Liver (tissue), 9 donors: ENCODE results near the gene DUSP14. TPM values are rescaled to one million over a fixed set of nuclear protein-coding genes. Genes with fewer than 3 reads are reported as not detected.

Experiments used
- DNase-seq: peaks from one replicate; pipeline ENCODE4 v3.0.0-alpha.2; 2017; ENCODE audit warnings: low spot score
- H3K27ac ChIP-seq, 2 donors: one replicate each; pipeline ENCODE4 v1.7.0; 2013; ENCODE audit warnings: inconsistent platforms in 2 of 2, low read length in 2 of 2, control low read depth in 1 of 2, low read depth in 1 of 2, mild to moderate bottlenecking in 1 of 2
- H3K27me3 ChIP-seq, 4 donors: one replicate each; pipeline versions ENCODE4 v1.6.1 to v1.7.0; 2013; ENCODE audit warnings: low read length in 3 of 4, inconsistent platforms in 1 of 4, mild to moderate bottlenecking in 1 of 4, moderate library complexity in 1 of 4; ENCODE audit not compliant: control insufficient read depth in 4 of 4, insufficient read depth in 4 of 4
- H3K36me3 ChIP-seq, 4 donors: one replicate each; pipeline versions ENCODE4 v1.6.1 to v1.7.0; 2013; ENCODE audit warnings: low read length in 3 of 4, mild to moderate bottlenecking in 3 of 4, low read depth in 1 of 4, moderate library complexity in 1 of 4; ENCODE audit not compliant: control insufficient read depth in 4 of 4, insufficient read depth in 3 of 4
- H3K4me1 ChIP-seq, 4 donors: one replicate each; pipeline versions ENCODE4 v1.6.1 to v1.7.0; 2013; ENCODE audit warnings: low read length in 3 of 4, mild to moderate bottlenecking in 3 of 4, moderate library complexity in 1 of 4; ENCODE audit not compliant: control insufficient read depth in 4 of 4, insufficient read depth in 4 of 4
- H3K4me3 ChIP-seq, 3 donors: one replicate each; pipeline versions ENCODE4 v1.6.1 to v1.7.0; 2013; ENCODE audit warnings: low read length in 3 of 3, control low read depth in 1 of 3, low read depth in 1 of 3, mild to moderate bottlenecking in 1 of 3
- H3K9ac ChIP-seq, 2 donors: one replicate each; pipeline ENCODE4 v1.7.0; 2013; ENCODE audit warnings: low read length in 2 of 2, mild to moderate bottlenecking in 2 of 2, moderate library complexity in 2 of 2, control low read depth in 1 of 2, low read depth in 1 of 2
- H3K9me3 ChIP-seq, 4 donors: one replicate each; pipeline versions ENCODE4 v1.6.1 to v1.7.0; 2013; ENCODE audit warnings: low read length in 3 of 4; ENCODE audit not compliant: control insufficient read depth in 4 of 4
- EGR1 ChIP-seq, 2 donors: IDR thresholded peaks; 2 replicates each; pipeline ENCODE4 v1.6.1; 2016 to 2018; ENCODE audit warnings: antibody characterized with exemption in 2 of 2, low read depth in 2 of 2
- FOXA1 ChIP-seq: IDR thresholded peaks from 2 replicates; pipeline ENCODE4 v1.6.1; 2016; ENCODE audit warnings: antibody characterized with exemption
- FOXA2 ChIP-seq: IDR thresholded peaks from 2 replicates; pipeline ENCODE4 v1.6.1; 2016; ENCODE audit warnings: antibody characterized with exemption
- GABPA ChIP-seq, 2 donors: IDR thresholded peaks in 1 of 2; conservative IDR thresholded peaks in 1 of 2; 2 replicates each; pipeline ENCODE4 v1.6.1; 2016; ENCODE audit warnings: antibody characterized with exemption in 2 of 2, mild to moderate bottlenecking in 1 of 2, moderate library complexity in 1 of 2
- HNF4A ChIP-seq, 2 donors: conservative IDR thresholded peaks; 2 replicates each; pipeline ENCODE4 v1.6.1; 2016; ENCODE audit warnings: antibody characterized with exemption in 2 of 2, mild to moderate bottlenecking in 2 of 2
- HNF4G ChIP-seq: IDR thresholded peaks from 2 replicates; pipeline ENCODE4 v1.6.1; 2016; ENCODE audit warnings: antibody characterized with exemption
- JUND ChIP-seq, 2 donors: IDR thresholded peaks; 2 replicates each; pipeline ENCODE4 v1.6.1; 2016; ENCODE audit warnings: antibody characterized with exemption in 2 of 2
- NR2F2 ChIP-seq: IDR thresholded peaks from 2 replicates; pipeline ENCODE4 v1.6.1; 2016; ENCODE audit warnings: antibody characterized with exemption
- RAD21 ChIP-seq, 2 donors: IDR thresholded peaks; 2 replicates each; pipeline ENCODE4 v1.6.1; 2016; ENCODE audit warnings: antibody characterized with exemption in 2 of 2, mild to moderate bottlenecking in 2 of 2
- RXRA ChIP-seq, 2 donors: IDR thresholded peaks; 2 replicates each; pipeline ENCODE4 v1.6.1; 2017 to 2018; ENCODE audit warnings: antibody characterized with exemption in 2 of 2, mild to moderate bottlenecking in 1 of 2
- SP1 ChIP-seq: IDR thresholded peaks from 2 replicates; pipeline ENCODE4 v1.6.1; 2018; ENCODE audit warnings: antibody characterized with exemption, mild to moderate bottlenecking
- TAF1 ChIP-seq: conservative IDR thresholded peaks from 2 replicates; pipeline ENCODE4 v1.6.1; 2016; ENCODE audit warnings: antibody characterized with exemption, mild to moderate bottlenecking
- YY1 ChIP-seq: IDR thresholded peaks from 2 replicates; pipeline ENCODE4 v1.6.1; 2016; ENCODE audit warnings: antibody characterized with exemption, mild to moderate bottlenecking
- WGBS: extraction: QIAGEN DNeasy Blood & Tissue Kit; methylation state at CpG from one replicate; pipeline ENCODE4 v1.1.7; 2013; 5-methylcytosine and 5-hydroxymethylcytosine counted together
- polyA plus RNA-seq, 2 donors: library from polyadenylated mRNA; stranded (reverse) in 1 of 2; unstranded in 1 of 2; fragments of 200-250 nt in 1 of 2; fragments of >200 nt in 1 of 2; fragmentation: Nextera tagmentation in 1 of 2; extraction: Ambion mirVana in 1 of 2; gene quantifications; one replicate each; pipeline versions ENCODE4 v1.2.1 to v1.2.3, GENCODE V29; 2013 to 2015
- total RNA-seq, 2 donors: library from RNA; depleted of rRNA; stranded (reverse); fragments of >200 nt; gene quantifications; one replicate each; pipeline ENCODE4 v1.2.3, GENCODE V29; 2014
- TF ChIP-seq, protein P1 (sequence below): fragments of 150-350 bp; IDR thresholded peaks from 2 replicates; pipeline ENCODE4 v1.5.1; 2017; ENCODE audit warnings: improper control_type of control experiment, low read depth, low read length; ENCODE audit not compliant: missing input control
- TF ChIP-seq, protein P2 (sequence below): IDR thresholded peaks from 2 replicates; pipeline ENCODE4 v1.6.1; 2016; ENCODE audit warnings: antibody characterized with exemption
- TF ChIP-seq, protein P3 (sequence below): IDR thresholded peaks from 2 replicates; pipeline ENCODE4 v1.6.1; 2016; ENCODE audit warnings: antibody characterized with exemption, mild to moderate bottlenecking
- TF ChIP-seq, protein P4 (sequence below): IDR thresholded peaks from 2 replicates; pipeline ENCODE4 v1.6.1; 2016; ENCODE audit warnings: antibody characterized with exemption
- TF ChIP-seq, protein P5 (sequence below): IDR thresholded peaks from 2 replicates; pipeline ENCODE4 v1.6.1; 2016; ENCODE audit warnings: antibody characterized with exemption
- donor health status: healthy.
- donor health status: healthy.
- donor health status: healthy.
- donor health status: healthy.
- donor health status: healthy.

The DUSP14 gene
- total and polyA plus RNA-seq, 4 donors = 6.3 to 15.7 (median 13.8) TPM

DNA sequence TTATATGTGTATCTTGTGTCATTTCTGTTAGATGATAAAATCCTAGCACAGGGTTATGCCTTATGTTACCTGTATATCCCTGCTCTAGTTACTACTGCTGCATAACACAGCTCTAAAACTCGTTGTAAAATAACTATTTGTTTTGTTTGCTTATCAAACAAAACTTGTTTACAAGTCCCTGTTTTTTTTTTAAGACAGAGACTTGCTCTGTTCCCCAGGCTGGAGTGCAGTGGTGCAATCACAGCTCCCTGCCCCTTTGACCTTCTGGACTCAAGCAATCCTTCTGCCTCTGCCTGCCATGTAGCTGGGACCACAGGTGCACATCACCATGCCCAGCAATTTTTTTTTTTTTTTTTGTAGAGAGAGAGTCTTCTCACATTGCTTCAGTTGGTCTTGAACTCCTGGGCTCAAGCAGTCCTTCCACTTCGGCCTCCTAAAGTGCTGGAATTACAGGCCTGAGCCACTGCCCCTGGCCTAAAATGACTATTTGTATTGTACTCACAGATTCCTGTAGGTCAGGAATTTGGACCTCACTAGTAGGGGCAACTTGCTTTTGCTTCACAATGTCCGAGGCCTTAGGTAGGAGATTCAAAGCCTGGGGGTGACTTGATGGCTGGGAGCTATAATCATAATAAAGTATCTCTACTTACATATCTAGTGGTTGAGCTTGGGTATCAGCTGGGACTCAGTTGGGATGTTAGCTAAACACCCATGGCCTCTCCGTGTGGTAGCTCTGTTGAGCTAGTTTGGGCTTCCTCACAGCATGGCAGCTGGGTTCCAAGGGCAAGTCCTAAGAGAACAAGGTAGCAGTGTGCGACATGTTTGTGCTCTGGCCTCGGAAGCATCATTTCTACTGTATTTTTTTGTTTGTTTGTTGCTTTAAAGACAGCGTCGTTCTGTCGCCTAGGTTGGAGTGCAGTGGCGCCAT is 12.6 kb downstream of the DUSP14 start:
- H3K9me3 ChIP-seq = no peaks in the 10 kb centered on the region
- H3K4me1 ChIP-seq = peaks cover 9 to 42% (median 36%) of the 10 kb centered on the region in 4 donors
- H3K27ac ChIP-seq = peak overlapping the region; percentile 14 to 32
- WGBS = 78% methylated on average over 10 of the region's 10 CpGs
- no peaks in the 10 kb centered on the region for H3K27me3 ChIP-seq
- no peak overlapping the region for H3K4me3 ChIP-seq
- no peak overlapping the region for H3K9ac ChIP-seq
- peak; percentile 86 for TF ChIP-seq HNF4G
- TF ChIP-seq, protein P1, sequence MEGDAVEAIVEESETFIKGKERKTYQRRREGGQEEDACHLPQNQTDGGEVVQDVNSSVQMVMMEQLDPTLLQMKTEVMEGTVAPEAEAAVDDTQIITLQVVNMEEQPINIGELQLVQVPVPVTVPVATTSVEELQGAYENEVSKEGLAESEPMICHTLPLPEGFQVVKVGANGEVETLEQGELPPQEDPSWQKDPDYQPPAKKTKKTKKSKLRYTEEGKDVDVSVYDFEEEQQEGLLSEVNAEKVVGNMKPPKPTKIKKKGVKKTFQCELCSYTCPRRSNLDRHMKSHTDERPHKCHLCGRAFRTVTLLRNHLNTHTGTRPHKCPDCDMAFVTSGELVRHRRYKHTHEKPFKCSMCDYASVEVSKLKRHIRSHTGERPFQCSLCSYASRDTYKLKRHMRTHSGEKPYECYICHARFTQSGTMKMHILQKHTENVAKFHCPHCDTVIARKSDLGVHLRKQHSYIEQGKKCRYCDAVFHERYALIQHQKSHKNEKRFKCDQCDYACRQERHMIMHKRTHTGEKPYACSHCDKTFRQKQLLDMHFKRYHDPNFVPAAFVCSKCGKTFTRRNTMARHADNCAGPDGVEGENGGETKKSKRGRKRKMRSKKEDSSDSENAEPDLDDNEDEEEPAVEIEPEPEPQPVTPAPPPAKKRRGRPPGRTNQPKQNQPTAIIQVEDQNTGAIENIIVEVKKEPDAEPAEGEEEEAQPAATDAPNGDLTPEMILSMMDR = no peak
- TF ChIP-seq, protein P2, sequence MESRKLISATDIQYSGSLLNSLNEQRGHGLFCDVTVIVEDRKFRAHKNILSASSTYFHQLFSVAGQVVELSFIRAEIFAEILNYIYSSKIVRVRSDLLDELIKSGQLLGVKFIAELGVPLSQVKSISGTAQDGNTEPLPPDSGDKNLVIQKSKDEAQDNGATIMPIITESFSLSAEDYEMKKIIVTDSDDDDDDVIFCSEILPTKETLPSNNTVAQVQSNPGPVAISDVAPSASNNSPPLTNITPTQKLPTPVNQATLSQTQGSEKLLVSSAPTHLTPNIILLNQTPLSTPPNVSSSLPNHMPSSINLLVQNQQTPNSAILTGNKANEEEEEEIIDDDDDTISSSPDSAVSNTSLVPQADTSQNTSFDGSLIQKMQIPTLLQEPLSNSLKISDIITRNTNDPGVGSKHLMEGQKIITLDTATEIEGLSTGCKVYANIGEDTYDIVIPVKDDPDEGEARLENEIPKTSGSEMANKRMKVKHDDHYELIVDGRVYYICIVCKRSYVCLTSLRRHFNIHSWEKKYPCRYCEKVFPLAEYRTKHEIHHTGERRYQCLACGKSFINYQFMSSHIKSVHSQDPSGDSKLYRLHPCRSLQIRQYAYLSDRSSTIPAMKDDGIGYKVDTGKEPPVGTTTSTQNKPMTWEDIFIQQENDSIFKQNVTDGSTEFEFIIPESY = peak; percentile 81
- peak; percentile 45 for TF ChIP-seq FOXA1
- peak; percentile 73 for TF ChIP-seq YY1
- TF ChIP-seq FOXA2 = peak; percentile 80
- TF ChIP-seq, protein P3, sequence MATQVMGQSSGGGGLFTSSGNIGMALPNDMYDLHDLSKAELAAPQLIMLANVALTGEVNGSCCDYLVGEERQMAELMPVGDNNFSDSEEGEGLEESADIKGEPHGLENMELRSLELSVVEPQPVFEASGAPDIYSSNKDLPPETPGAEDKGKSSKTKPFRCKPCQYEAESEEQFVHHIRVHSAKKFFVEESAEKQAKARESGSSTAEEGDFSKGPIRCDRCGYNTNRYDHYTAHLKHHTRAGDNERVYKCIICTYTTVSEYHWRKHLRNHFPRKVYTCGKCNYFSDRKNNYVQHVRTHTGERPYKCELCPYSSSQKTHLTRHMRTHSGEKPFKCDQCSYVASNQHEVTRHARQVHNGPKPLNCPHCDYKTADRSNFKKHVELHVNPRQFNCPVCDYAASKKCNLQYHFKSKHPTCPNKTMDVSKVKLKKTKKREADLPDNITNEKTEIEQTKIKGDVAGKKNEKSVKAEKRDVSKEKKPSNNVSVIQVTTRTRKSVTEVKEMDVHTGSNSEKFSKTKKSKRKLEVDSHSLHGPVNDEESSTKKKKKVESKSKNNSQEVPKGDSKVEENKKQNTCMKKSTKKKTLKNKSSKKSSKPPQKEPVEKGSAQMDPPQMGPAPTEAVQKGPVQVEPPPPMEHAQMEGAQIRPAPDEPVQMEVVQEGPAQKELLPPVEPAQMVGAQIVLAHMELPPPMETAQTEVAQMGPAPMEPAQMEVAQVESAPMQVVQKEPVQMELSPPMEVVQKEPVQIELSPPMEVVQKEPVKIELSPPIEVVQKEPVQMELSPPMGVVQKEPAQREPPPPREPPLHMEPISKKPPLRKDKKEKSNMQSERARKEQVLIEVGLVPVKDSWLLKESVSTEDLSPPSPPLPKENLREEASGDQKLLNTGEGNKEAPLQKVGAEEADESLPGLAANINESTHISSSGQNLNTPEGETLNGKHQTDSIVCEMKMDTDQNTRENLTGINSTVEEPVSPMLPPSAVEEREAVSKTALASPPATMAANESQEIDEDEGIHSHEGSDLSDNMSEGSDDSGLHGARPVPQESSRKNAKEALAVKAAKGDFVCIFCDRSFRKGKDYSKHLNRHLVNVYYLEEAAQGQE = peak; percentile 41
- TF ChIP-seq GABPA (IDR thresholded peaks at IDR 0.05 in 1 of 2, conservative IDR thresholded peaks at IDR 0.05 in 1 of 2) = peak in 1 of 2 donors; percentile 17
- TF ChIP-seq EGR1 (IDR thresholded peaks at IDR 0.05; ENCODE audit: low read depth in 2 of 2) = no peak
- peak; percentile 70 for TF ChIP-seq NR2F2
- TF ChIP-seq TAF1 = no peak
- TF ChIP-seq, protein P4, sequence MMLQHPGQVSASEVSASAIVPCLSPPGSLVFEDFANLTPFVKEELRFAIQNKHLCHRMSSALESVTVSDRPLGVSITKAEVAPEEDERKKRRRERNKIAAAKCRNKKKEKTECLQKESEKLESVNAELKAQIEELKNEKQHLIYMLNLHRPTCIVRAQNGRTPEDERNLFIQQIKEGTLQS = no peak
- peak; percentile 98 for TF ChIP-seq HNF4A (conservative IDR thresholded peaks at IDR 0.05)
- TF ChIP-seq RAD21 (IDR thresholded peaks at IDR 0.05) = peak; percentile 17 to 38
- TF ChIP-seq JUND (IDR thresholded peaks at IDR 0.05) = peak; percentile 83 to 86
- TF ChIP-seq SP1 = peak; percentile 84
- TF ChIP-seq, protein P5, sequence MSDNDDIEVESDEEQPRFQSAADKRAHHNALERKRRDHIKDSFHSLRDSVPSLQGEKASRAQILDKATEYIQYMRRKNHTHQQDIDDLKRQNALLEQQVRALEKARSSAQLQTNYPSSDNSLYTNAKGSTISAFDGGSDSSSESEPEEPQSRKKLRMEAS = peak; percentile 79
- TF ChIP-seq RXRA (IDR thresholded peaks at IDR 0.05) = peak; percentile 83 to 90
- no peak for DNase-seq
- no peaks in the 10 kb centered on the region for H3K36me3 ChIP-seq
